Dendritic cell treated with granulocyte-macrophage colony-stimulating factor and Interleukin-4, amounts not matched to agents 40 ng/mL and 50 ng/mL, for 4 days (primary cell): Measurements from ENCODE around the gene NAP1L4.
"Not testable (repeated sequence)": the region's sequence is repeated elsewhere in the genome, so short reads cannot be mapped to it uniquely, and the experiment has no call there.

Source experiments
- H3K27ac Mint-ChIP-seq: one replicate; pipeline ENCODE4 v1.8.0; 2022; ENCODE audit warnings: mild to moderate bottlenecking, mixed read lengths
- H3K27me3 Mint-ChIP-seq: one replicate; pipeline ENCODE4 v1.8.0; 2022; ENCODE audit warnings: mild to moderate bottlenecking, mixed read lengths
- H3K36me3 Mint-ChIP-seq: one replicate; pipeline ENCODE4 v1.8.0; 2022; ENCODE audit warnings: low read depth, mixed read lengths
- H3K4me1 Mint-ChIP-seq: one replicate; pipeline ENCODE4 v1.8.0; 2022; ENCODE audit warnings: low read depth, mixed read lengths
- H3K4me3 Mint-ChIP-seq: one replicate; pipeline ENCODE4 v1.8.0; 2022; ENCODE audit warnings: mild to moderate bottlenecking, moderate library complexity, mixed read lengths
- H3K9me3 Mint-ChIP-seq: one replicate; pipeline ENCODE4 v1.8.0; 2022; ENCODE audit warnings: mixed read lengths
- intact Hi-C: fragments of 100-400 bp; cut with micrococcal nuclease; formaldehyde crosslinking; loops from one replicate; pipeline ENCODE4 v1.15.0; 2022

Gene NAP1L4

DNA sequence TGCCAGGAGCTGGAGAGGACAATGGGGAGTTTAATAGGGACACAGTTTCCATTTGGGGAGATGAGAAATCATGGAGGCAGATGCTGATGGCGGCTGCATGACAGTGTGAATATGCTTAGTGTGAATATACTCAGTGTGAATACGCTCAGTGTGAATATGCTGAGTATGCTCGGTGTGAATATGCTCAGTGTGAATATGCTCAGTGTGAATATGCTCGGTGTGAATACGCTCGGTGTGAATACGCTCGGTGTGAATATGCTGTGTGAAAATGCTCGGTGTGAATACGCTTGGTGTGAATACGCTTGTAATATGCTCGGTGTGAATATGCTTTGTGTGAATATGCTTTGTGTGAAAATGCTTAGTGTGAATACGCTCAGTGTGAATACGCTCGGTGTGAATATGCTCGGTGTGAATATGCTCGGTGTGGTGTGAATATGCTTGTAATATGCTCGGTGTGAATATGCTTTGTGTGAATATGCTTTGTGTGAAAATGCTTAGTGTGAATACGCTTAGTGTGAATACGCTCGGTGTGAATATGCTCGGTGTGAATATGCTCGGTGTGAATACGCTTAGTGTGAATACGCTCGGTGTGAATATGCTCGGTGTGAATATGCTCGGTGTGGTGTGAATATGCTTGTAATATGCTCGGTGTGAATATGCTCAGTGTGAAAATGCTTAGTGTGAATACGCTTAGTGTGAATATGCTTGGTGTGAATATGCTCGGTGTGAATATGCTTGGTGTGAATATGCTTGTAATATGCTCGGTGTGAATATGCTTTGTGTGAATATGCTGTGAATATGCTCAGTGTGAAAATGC lies 54.3 kb downstream of the NAP1L4 start:
- intact Hi-C loops: loop anchor here (10.0 kb wide), 1 partner anchor 117 kb away; the partner anchor contains the start of gene CARS1
- peaks cover 19% of the 10 kb centered on the region for H3K36me3 Mint-ChIP-seq
- peaks cover 36% of the 10 kb centered on the region for H3K4me1 Mint-ChIP-seq
- not testable (repeated sequence) for H3K27me3 Mint-ChIP-seq, H3K4me3 Mint-ChIP-seq, H3K27ac Mint-ChIP-seq
- H3K9me3 Mint-ChIP-seq: peaks cover 22% of the 10 kb centered on the region

DNA sequence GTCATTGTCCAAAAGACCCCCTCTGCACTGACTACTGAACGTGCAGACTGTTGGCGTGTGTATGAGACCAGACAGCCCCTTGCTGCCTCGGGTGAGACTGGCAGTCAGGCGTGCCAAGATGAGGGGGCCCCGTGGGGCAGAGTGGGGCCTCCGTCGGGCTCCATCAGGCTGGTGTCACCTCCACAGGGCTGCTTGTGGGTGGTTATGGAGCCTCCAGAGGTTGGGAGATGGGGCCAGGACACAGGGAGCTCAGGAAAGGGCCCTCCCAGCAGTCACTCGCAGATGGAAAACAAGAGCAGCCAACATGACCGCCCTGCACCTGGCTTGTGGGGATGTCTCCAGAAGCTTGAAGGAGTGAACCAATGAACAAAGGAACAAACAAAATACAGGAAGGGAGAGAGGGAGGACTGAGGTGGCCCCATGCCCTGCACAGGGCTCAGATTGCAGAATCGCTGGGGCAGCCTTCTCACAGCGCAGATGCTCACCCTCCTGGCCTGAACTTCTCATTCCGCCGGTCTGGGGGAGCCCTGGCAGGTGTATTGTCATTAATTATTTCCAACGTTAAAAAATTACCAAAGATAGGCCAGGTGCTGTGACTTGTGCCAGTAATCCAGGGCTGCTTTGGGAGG lies 57.4 kb downstream of the NAP1L4 start:
- peaks cover 25% of the 10 kb centered on the region for H3K36me3 Mint-ChIP-seq
- intact Hi-C loops: loop anchor here (10.0 kb wide), 1 partner anchor 120 kb away; the partner anchor contains the start of gene CARS1
- H3K27ac Mint-ChIP-seq: peak overlapping the region; percentile 96
- peaks cover 46% of the 10 kb centered on the region for H3K4me1 Mint-ChIP-seq
- H3K4me3 Mint-ChIP-seq: no peak overlapping the region
- peaks cover 2% of the 10 kb centered on the region for H3K27me3 Mint-ChIP-seq
- peaks cover 22% of the 10 kb centered on the region for H3K9me3 Mint-ChIP-seq

DNA sequence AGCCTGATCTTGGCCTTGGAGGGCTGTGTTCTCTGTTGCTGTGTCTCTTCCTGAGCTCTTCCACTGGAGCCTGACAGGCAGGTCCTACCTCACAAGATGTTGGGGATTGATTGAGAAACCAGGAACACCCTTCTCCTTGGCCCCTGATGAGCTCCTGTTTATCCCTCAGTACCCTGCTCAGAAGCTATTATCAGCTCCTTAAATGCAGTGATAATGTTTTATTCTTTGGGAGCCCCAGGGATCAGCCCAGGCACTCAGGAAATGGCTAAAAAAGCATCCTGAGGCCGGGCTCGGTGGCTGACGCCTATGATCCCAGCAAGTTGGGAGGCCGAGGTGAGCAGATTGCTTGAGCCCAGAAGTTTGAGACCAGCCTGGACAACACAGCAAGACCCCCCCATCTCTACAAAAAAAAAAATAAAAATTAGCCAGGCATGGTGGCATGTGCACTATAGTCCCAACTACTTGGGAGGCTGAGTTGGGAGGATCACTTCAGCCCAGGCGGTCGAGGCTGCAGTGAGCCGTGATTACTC lies 58.0 kb downstream of the NAP1L4 start:
- Mint-ChIP-seq H3K4me1 (peaks cover 47% of the 10 kb centered on the region), H3K9me3 (peaks cover 21% of the 10 kb centered on the region), H3K4me3 (no peak overlapping the region), H3K36me3 (peaks cover 25% of the 10 kb centered on the region), H3K27ac (peak overlapping the region; percentile 96), H3K27me3 (peaks cover 2% of the 10 kb centered on the region)
- intact Hi-C loops: loop anchor here (10.0 kb wide), 1 partner anchor 121 kb away; the partner anchor contains the start of gene CARS1

DNA sequence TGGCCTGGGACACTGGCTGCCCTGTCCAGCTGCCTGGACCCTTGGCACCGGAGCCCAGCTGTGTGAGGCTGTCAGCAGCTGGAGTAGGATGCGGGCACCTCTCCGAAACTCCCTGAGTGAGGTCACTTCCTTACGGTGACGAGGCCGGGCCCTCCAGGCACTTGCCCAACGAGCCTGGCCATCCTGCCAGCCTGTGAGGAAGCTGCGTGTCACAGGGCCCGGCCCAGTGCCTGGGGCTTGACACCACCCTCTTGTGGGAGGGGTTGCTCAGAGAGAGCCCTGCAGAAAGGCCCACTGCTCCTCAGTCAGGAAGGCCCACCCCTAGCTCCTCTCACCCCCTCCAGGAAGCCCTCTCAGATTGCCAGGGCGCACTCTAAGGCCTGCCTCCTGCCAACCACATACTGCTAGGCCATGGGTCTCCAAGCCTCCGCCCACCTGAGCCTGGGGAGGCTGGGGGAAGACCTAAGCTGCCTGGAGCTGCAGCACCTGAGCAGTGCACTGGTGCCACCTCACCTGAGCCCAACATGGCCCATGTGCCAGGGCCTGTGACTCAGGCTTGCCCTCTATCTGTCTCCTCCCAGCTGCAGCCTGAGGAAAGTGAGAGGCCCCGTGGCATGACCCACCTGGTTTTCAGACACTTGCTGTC lies 58.6 kb downstream of the NAP1L4 start:
- Mint-ChIP-seq H3K27ac (peak overlapping the region; percentile 96), H3K4me3 (peak overlapping the region; percentile 13)

DNA sequence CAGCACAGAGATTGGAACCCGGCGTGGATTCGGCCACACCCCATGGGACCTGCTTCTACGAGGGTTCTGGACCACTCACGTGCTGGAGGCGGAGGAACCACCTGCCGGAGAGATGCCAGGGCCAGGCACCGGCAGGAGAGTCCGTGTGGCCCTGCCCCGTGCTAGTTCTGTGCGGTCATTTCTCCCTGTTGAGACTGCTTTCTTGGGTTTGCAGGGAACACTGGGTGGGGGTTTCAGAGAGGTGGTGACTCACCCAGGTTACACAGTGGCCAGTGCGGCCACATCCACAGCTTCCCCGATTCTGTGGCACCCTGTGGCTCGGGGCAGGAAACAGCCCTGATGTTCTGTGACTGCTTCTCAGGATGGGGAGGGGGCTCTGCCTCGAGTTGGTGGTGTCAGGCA lies 59.3 kb downstream of the NAP1L4 start:
- intact Hi-C loops: loop anchor here (1.0 to 10.0 kb wide), 2 partner anchors 31 to 122 kb away; partner anchors contain the start of gene CARS1
- Mint-ChIP-seq H3K4me1 (peaks cover 59% of the 10 kb centered on the region), H3K27ac (peak overlapping the region; percentile 96)

More for the DNA sequence above, 58.6 kb downstream of the NAP1L4 start:
- H3K9me3 Mint-ChIP-seq: peaks cover 15% of the 10 kb centered on the region
- H3K4me1 Mint-ChIP-seq: peaks cover 53% of the 10 kb centered on the region
- H3K36me3 Mint-ChIP-seq: peaks cover 20% of the 10 kb centered on the region
- intact Hi-C loops: loop anchor here (1.0 to 10.0 kb wide), 2 partner anchors 31 to 121 kb away; partner anchors contain the start of gene CARS1
- peaks cover 4% of the 10 kb centered on the region for H3K27me3 Mint-ChIP-seq

DNA sequence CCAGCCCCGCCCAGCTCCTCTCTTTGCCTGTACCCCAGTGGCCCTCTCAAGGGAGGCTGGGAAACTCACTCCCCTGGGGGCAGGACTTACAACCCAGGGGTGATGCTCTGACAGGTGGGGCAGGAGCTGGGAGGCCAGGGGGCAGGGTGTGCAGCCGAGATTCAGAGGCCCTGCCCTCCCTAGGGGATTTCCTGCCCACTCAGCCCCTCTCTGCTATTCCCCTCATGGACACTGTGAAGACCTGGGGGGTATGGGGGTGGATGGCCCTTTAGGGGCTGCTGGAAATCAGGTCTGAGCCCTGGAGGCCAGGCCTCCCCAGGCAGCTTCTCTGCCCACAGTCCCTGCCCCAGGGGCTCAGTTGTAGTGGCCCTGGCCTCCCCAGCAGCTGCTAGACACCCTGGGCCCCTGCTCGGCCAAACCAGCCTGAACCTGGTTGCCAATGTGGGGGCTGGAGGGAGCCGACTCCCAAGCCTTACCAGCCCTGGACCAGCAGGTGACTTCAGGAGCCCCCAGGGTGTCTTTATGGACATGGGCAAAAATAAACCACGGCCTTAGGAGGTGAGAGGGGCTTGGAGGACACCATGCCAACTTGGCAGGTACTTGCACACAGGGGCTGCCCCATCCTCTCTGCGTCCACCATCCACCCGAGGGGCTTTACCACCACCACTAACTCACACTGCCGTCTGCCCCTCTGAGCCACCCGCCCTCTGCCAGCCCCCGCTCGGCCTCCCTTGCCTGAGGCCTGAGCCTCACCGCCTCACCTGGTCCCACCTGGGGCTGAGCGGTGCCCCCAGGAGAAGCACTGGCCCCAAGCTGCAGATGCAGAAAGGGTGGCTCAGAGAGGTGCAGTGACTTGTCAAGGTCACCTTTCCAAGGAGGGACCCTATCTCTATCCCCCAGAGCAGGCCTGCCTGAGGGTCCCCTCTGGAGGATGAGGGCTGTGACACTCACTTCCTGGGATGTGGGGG lies 60.1 kb downstream of the NAP1L4 start:
- H3K27ac Mint-ChIP-seq: peak overlapping the region; percentile 96
- peaks cover 7% of the 10 kb centered on the region for H3K36me3 Mint-ChIP-seq
- peaks cover 17% of the 10 kb centered on the region for H3K27me3 Mint-ChIP-seq
- intact Hi-C loops: loop anchor here (10.0 kb wide), 1 partner anchor 123 kb away; the partner anchor contains the start of gene CARS1
- peaks cover 67% of the 10 kb centered on the region for H3K4me1 Mint-ChIP-seq
- H3K9me3 Mint-ChIP-seq: peaks cover under 1% of the 10 kb centered on the region
- no peak overlapping the region for H3K4me3 Mint-ChIP-seq

More for the DNA sequence above, 59.3 kb downstream of the NAP1L4 start:
- peaks cover 14% of the 10 kb centered on the region for H3K36me3 Mint-ChIP-seq
- H3K9me3 Mint-ChIP-seq: peaks cover 9% of the 10 kb centered on the region
- H3K4me3 Mint-ChIP-seq: no peak overlapping the region
- peaks cover 9% of the 10 kb centered on the region for H3K27me3 Mint-ChIP-seq

DNA sequence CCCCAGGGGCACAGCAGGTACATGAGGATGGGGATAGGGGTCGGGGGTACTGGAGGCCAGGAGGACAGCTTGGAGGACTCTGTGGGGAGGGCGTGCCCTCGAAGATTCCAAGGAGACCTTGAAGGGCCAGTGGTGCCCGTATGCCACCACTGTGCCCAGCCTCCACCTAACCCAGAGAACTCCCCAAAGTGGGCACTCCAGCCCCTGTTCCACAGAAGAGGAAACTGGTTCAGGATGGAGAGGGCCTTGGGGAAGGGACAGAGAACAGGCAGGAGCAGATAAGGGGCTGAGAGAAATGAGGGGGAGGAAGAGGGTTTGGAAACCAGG lies 60.7 kb downstream of the NAP1L4 start:
- H3K27ac Mint-ChIP-seq: peak overlapping the region; percentile 96
- intact Hi-C loops: loop anchor here (10.0 kb wide), 1 partner anchor 123 kb away; the partner anchor contains the start of gene CARS1
- H3K36me3 Mint-ChIP-seq: peaks cover 7% of the 10 kb centered on the region

DNA sequence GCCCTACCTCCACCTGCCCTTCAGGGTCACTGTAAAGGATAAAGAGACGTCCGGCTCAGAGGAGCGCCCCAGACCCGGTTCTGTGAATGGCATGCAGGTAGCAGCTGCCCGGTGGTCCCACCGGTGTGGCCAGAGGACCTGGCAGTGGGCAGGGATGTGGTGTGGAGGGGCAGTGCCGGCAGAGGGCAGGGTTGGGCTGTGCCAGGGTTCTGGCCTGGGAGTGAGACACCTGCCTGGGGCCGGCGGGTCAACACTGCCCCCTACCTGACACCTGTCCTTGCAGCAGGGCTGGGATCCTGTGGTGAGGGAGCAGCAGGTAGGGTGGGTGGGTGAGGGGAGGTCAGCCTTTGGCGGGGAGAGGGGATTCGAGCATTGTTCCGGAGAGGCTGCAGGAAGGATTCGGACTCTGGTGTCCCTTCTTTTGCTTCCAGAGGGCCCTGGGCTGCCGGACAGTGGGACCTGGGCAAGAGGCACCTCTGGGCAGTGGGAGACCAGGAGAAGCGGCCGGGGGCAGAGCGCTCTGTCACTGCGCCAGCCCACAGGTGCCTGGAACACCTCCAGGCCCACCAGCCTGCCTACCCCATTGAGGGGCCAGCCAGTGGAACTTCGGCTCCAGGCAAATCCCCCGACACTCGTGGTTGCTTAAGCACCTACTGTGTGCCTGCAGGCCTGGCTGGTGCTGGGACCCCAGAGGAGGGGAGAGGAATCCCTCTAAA lies 61.3 kb downstream of the NAP1L4 start:
- H3K27me3 Mint-ChIP-seq: peaks cover 26% of the 10 kb centered on the region
- peak overlapping the region; percentile 84 for H3K4me3 Mint-ChIP-seq
- intact Hi-C loops: loop anchor here (10.0 kb wide), 1 partner anchor 124 kb away; the partner anchor contains the start of gene CARS1
- H3K27ac Mint-ChIP-seq: peak overlapping the region; percentile 96
- H3K4me1 Mint-ChIP-seq: peaks cover 67% of the 10 kb centered on the region
- H3K36me3 Mint-ChIP-seq: peaks cover 7% of the 10 kb centered on the region
- no peaks in the 10 kb centered on the region for H3K9me3 Mint-ChIP-seq

More for the DNA sequence above, 60.7 kb downstream of the NAP1L4 start:
- Mint-ChIP-seq H3K4me1 (peaks cover 67% of the 10 kb centered on the region), H3K9me3 (no peaks in the 10 kb centered on the region), H3K27me3 (peaks cover 24% of the 10 kb centered on the region), H3K4me3 (no peak overlapping the region)

DNA sequence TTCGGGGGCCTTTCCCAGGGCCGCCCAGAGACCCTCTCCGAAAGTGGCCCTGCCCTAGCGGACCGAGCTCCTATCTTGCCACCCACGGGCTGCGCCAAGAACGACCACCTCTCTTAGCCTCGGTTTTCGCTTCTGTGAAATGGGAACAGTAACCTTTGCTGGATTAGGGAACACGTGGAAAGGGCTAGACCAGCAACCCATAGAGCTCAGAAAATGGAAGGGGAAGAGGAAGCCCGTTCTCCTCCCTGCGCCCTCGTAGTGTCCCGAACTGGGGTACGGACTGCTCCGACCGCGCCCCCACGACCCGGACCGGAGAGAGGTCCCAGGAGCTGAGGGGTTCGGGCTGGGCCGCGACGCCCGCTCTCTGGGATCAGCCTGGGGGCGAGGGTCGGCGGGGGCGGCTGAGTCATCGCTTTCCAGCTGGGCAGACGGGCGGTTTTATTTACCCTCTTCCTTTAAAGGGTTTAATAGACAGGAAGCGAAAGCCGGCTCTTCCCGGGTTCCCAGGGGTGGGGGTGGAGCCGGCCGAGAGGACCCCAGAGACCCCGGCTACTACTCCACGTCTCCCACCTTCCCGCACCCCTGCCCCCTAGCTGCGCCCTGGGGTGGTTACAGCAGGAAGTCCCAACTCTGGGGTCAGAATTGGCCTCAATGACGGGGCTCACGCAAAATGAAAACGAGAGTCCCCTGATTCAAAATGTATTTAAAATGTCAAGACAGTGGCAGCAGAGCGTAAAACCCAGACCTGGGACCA lies 62.0 kb downstream of the NAP1L4 start:
- Mint-ChIP-seq H3K27ac (peak overlapping the region; percentile 96), H3K36me3 (peaks cover 7% of the 10 kb centered on the region), H3K9me3 (no peaks in the 10 kb centered on the region), H3K27me3 (peaks cover 26% of the 10 kb centered on the region), H3K4me3 (peak overlapping the region; percentile 84), H3K4me1 (peaks cover 67% of the 10 kb centered on the region)
- intact Hi-C loops: loop anchor here (2.0 to 10.0 kb wide), 2 partner anchors 27 to 125 kb away; partner anchors contain the start of gene CARS1

DNA sequence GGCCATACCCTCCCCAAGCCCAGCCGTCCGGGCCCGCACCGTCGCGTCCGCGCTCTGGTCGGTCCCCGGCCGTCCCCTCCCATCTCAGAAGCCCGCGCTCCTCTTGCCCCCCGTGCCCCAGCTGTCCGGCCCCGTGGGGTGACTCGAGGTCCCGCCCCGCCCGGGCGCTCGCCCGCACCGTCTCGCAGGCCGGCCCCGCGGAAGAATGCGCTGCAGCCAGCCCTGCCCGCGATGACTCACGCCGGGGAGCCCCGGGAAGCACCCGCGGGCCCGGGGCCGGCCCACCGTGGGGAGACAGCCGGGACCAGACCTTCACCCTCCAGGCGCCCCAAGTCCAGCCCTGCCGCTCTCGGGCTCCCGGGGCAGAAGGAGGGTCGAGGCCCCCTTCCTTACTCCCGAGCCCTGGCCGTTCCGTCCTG lies 62.6 kb downstream of the NAP1L4 start:
- Mint-ChIP-seq H3K4me3 (peak overlapping the region; percentile 84), H3K36me3 (peaks cover 7% of the 10 kb centered on the region), H3K27me3 (peaks cover 29% of the 10 kb centered on the region), H3K4me1 (peaks cover 67% of the 10 kb centered on the region), H3K27ac (peak overlapping the region; percentile 96), H3K9me3 (no peaks in the 10 kb centered on the region)
- intact Hi-C loops: loop anchor here (2.0 kb wide), 1 partner anchor 27 kb away; a partner anchor contains a TSS

DNA sequence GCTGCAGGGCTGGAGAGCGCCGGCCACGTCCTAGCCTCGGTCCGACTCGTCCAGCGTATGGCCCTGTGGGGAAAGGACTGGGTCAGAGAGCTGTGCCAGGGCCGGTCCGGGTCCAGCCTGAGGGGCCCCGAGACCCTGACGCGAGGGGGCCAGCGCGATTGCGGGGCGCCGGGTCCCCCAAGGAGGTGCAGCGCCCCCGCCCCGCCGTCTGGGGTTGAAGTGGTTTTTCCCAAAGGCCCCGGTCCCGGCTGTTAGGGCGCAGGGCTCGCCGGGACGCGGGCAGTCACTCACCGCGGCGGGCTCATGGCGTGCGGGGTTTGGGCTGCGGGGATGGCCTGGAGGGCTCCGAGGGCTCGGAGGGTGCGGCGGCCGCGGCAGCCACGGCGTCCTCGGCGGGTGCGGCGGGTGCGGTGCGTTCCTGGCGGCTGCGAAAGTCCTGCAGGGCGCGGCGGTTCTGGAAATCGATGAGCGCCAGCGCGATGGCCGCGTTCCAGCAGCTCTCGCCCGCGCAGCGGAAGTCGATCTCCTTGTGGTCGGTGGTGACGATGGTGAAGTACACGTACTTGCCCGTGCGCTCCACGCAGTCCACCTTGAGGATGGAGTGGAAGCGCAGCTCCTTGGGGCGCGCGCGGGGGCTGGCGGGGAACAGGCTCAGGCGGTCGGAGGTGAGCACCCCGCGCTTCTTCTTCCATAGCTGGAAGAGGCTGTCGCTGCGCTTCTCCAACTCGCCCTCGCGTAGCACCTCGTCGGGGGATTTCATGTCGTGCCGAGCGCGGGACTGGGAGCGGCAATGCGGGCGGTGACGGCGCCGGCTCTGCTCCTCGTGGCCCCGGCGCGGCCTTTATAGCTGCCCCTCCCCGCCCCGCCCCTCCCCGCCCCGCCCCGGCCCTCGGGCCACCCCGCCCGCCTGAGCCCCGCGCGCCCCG lies 63.3 kb downstream of the NAP1L4 start, which contains the start of gene PHLDA2:
Gene PHLDA2, minus strand, starts transcription at position 816 of the 926 bp plus-strand sequence. Its CDS starts 56 bp downstream, at position 760.
- no peaks in the 10 kb centered on the region for H3K9me3 Mint-ChIP-seq
- intact Hi-C loops: loop anchor here (2.0 kb wide), 1 partner anchor 26 kb away; a partner anchor contains a TSS
- peaks cover 32% of the 10 kb centered on the region for H3K27me3 Mint-ChIP-seq
- peak within 1 kb of the TSS; percentile 84 for H3K4me3 Mint-ChIP-seq
- peak within 1 kb of the TSS; percentile 96 for H3K27ac Mint-ChIP-seq
- H3K4me1 Mint-ChIP-seq: peaks cover 64% of the 10 kb centered on the region
- H3K36me3 Mint-ChIP-seq: peaks cover 7% of the 10 kb centered on the region
